ENCODE results near the gene ZNF488. TPM values are rescaled to one million over a fixed set of nuclear protein-coding genes. Genes with fewer than 3 reads are reported as not detected.

The ZNF488 gene
- total RNA-seq, 4 donors from 2014 or later = 0.11 TPM; not detected in 3

DNA sequence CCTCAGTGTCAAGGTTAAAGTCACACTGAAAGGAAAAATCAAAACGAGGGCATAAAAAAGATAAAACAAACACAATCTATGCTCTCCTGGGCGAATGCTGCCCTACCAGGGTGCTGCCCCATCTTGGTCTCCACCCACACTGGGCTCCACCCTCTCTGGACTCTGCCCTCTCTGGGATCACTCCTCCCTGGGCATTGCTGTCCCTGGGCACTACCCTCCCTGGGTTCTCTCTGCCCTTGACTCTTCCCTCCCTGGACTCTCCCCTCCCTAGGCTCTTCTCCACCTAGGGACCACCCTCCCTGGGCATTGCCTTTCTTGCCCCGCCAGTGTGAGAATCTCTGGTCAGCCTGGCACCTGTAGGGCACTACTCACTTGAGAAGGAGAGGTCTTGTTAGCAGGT, 53.3 kb downstream of the ZNF488 start:
- no peaks in the 10 kb centered on the region for H3K27me3 ChIP-seq
- intact Hi-C loops (cut with DNase I) = no loop called here
- H3K9me3 ChIP-seq = no peaks in the 10 kb centered on the region
- no peak overlapping the region for H3K27ac ChIP-seq (replicated peaks in 1 of 4)
- H3K4me3 ChIP-seq = no peak overlapping the region
- no peaks in the 10 kb centered on the region for H3K36me3 ChIP-seq
- no peak for DNase-seq (ENCODE audit: extremely low spot score)
- whole genome bisulfite sequencing = 79% methylated on average over 3 of the region's 3 CpGs
- H3K4me1 ChIP-seq = no peaks in the 10 kb centered on the region
- TF ChIP-seq POLR2AphosphoS5 (IDR thresholded peaks at IDR 0.05) = no peak
- TF ChIP-seq EP300 (IDR thresholded peaks at IDR 0.05) = no peak
- TF ChIP-seq POLR2A (IDR thresholded peaks at IDR 0.05; ENCODE audit: low read depth) = no peak
- no peak for TF ChIP-seq CTCF (IDR thresholded peaks at IDR 0.05)

DNA sequence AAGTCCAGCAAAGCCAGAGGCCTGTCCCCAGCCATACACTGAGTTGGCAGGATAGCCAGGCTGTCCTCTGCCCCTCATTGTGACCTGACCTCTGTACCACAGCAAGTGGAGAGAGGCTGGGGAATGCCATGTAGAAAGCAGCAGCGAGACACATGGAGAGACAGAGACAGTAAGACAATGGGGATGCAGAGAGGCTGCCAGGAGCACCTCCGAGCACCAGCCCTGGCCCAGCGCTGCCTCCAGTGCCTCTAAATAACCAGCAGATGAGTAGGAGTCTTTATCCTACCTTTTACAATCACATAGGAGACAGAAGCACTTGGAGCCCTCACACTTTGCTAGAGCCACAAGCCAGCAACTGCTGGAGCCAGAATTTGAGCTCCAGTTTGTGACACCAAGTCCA, 53.7 kb downstream of the ZNF488 start:
- intact Hi-C loops (cut with DNase I) = no loop called here
- Histone ChIP-seq H3K27me3 (peaks cover 0 to under 1% (median 0%) of the 10 kb centered on the region in 4 donors), H3K36me3 (no peaks in the 10 kb centered on the region), H3K9me3 (no peaks in the 10 kb centered on the region), H3K27ac (replicated peaks in 1 of 4) (no peak overlapping the region), H3K4me1 (no peaks in the 10 kb centered on the region), H3K4me3 (no peak overlapping the region)
- no peak for DNase-seq (ENCODE audit: extremely low spot score)
- 95% methylated on average over 3 of the region's 3 CpGs for WGBS
- no peak for TF ChIP-seq CTCF (IDR thresholded peaks at IDR 0.05)
- no peak for TF ChIP-seq EP300 (IDR thresholded peaks at IDR 0.05)
- TF ChIP-seq POLR2A (IDR thresholded peaks at IDR 0.05; ENCODE audit: low read depth) = no peak
- no peak for TF ChIP-seq POLR2AphosphoS5 (IDR thresholded peaks at IDR 0.05)

- DNase-seq (ENCODE audit: extremely low spot score) = no peak
- TF ChIP-seq EP300 (IDR thresholded peaks at IDR 0.05) = no peak
- TF ChIP-seq POLR2AphosphoS5 (IDR thresholded peaks at IDR 0.05) = no peak
- TF ChIP-seq CTCF (IDR thresholded peaks at IDR 0.05) = no peak
- TF ChIP-seq POLR2A (IDR thresholded peaks at IDR 0.05; ENCODE audit: low read depth) = no peak
- Histone ChIP-seq H3K27ac (replicated peaks in 1 of 4) (no peak overlapping the region), H3K36me3 (no peaks in the 10 kb centered on the region), H3K27me3 (peaks cover 0 to 6% (median 0%) of the 10 kb centered on the region in 4 donors), H3K9me3 (no peaks in the 10 kb centered on the region), H3K4me3 (no peak overlapping the region), H3K4me1 (no peaks in the 10 kb centered on the region)
- intact Hi-C loops (cut with DNase I) = no loop called here
- 80% methylated on average over 4 of the region's 4 CpGs for WGBS
Measured at GRCh38 chr10:47329855-47330254, 54.2 kb downstream of the ZNF488 start.

DNA sequence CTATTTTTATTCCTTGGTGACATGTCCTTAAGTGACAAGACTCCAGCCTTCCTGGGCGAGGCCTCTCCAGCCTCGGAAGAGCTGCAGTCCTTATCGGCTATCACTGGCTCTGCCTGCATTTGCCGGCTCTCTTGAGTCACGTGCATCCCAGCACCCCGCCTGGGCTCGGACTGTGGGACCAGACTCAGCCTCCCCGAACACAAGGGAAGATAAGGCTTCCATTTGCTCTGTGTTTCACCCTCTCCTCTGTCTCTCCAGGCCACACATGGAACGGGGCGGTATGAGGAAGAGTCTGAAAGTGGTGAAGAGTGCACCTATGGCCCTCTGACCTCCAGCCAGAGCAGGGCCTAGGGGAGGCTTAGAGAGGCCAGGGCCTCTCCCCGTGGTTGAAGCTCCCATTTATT, 57.2 kb downstream of the ZNF488 start:
- no peaks in the 10 kb centered on the region for H3K4me1 ChIP-seq
- H3K27ac ChIP-seq (replicated peaks in 1 of 4) = no peak overlapping the region
- no peak overlapping the region for H3K4me3 ChIP-seq
- no peak for TF ChIP-seq CTCF (IDR thresholded peaks at IDR 0.05)
- TF ChIP-seq EP300 (IDR thresholded peaks at IDR 0.05) = no peak
- TF ChIP-seq POLR2A (IDR thresholded peaks at IDR 0.05; ENCODE audit: low read depth) = no peak
- no peak for TF ChIP-seq POLR2AphosphoS5 (IDR thresholded peaks at IDR 0.05)
- 82% methylated on average over 11 of the region's 11 CpGs for WGBS
- H3K27me3 ChIP-seq = peaks cover 0 to 15% (median 0%) of the 10 kb centered on the region in 4 donors
- no peak for DNase-seq (ENCODE audit: extremely low spot score)
- no peaks in the 10 kb centered on the region for H3K36me3 ChIP-seq
- intact Hi-C loops (cut with DNase I) = no loop called here
- no peaks in the 10 kb centered on the region for H3K9me3 ChIP-seq

GRCh38 chr10:47326306-47326926, 57.7 kb downstream of the ZNF488 start:
- WGBS = 63% methylated on average over 1 of the region's 5 CpGs
- Histone ChIP-seq H3K27me3 (peaks cover 0 to 20% (median 0%) of the 10 kb centered on the region in 4 donors), H3K36me3 (no peaks in the 10 kb centered on the region), H3K4me1 (no peaks in the 10 kb centered on the region), H3K4me3 (no peak overlapping the region), H3K9me3 (no peaks in the 10 kb centered on the region), H3K27ac (replicated peaks in 1 of 4) (no peak overlapping the region)
- intact Hi-C loops (cut with DNase I) = no loop called here
- DNase-seq (ENCODE audit: extremely low spot score) = no peak
- TF ChIP-seq EP300 (IDR thresholded peaks at IDR 0.05) (no peak), CTCF (IDR thresholded peaks at IDR 0.05) (no peak), POLR2A (IDR thresholded peaks at IDR 0.05; ENCODE audit: low read depth) (no peak), POLR2AphosphoS5 (IDR thresholded peaks at IDR 0.05) (no peak)

Measured in esophagus muscularis mucosa (tissue), 4 donors.